ENCODE measurements around the gene ADARB2.

- TF ChIP-seq CTCF (IDR thresholded peaks at IDR 0.05) (no peak), POLR2A (IDR thresholded peaks at IDR 0.05) (no peak)
These were observed 507.2 kb downstream of the ADARB2 start for GRCh38 chr10:1230138-1230537.

Measured in Peyer's patch (tissue), 4 donors.